ENCODE measurements around the gene SACS. TPM values are rescaled to one million over a fixed set of nuclear protein-coding genes. Genes with fewer than 3 reads are reported as not detected.

Gene SACS, protein sequence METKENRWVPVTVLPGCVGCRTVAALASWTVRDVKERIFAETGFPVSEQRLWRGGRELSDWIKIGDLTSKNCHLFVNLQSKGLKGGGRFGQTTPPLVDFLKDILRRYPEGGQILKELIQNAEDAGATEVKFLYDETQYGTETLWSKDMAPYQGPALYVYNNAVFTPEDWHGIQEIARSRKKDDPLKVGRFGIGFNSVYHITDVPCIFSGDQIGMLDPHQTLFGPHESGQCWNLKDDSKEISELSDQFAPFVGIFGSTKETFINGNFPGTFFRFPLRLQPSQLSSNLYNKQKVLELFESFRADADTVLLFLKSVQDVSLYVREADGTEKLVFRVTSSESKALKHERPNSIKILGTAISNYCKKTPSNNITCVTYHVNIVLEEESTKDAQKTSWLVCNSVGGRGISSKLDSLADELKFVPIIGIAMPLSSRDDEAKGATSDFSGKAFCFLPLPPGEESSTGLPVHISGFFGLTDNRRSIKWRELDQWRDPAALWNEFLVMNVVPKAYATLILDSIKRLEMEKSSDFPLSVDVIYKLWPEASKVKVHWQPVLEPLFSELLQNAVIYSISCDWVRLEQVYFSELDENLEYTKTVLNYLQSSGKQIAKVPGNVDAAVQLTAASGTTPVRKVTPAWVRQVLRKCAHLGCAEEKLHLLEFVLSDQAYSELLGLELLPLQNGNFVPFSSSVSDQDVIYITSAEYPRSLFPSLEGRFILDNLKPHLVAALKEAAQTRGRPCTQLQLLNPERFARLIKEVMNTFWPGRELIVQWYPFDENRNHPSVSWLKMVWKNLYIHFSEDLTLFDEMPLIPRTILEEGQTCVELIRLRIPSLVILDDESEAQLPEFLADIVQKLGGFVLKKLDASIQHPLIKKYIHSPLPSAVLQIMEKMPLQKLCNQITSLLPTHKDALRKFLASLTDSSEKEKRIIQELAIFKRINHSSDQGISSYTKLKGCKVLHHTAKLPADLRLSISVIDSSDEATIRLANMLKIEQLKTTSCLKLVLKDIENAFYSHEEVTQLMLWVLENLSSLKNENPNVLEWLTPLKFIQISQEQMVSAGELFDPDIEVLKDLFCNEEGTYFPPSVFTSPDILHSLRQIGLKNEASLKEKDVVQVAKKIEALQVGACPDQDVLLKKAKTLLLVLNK (N-terminal part only)
- total RNA-seq, result 13.3 and 19.7 TPM in 2 replicates

DNA sequence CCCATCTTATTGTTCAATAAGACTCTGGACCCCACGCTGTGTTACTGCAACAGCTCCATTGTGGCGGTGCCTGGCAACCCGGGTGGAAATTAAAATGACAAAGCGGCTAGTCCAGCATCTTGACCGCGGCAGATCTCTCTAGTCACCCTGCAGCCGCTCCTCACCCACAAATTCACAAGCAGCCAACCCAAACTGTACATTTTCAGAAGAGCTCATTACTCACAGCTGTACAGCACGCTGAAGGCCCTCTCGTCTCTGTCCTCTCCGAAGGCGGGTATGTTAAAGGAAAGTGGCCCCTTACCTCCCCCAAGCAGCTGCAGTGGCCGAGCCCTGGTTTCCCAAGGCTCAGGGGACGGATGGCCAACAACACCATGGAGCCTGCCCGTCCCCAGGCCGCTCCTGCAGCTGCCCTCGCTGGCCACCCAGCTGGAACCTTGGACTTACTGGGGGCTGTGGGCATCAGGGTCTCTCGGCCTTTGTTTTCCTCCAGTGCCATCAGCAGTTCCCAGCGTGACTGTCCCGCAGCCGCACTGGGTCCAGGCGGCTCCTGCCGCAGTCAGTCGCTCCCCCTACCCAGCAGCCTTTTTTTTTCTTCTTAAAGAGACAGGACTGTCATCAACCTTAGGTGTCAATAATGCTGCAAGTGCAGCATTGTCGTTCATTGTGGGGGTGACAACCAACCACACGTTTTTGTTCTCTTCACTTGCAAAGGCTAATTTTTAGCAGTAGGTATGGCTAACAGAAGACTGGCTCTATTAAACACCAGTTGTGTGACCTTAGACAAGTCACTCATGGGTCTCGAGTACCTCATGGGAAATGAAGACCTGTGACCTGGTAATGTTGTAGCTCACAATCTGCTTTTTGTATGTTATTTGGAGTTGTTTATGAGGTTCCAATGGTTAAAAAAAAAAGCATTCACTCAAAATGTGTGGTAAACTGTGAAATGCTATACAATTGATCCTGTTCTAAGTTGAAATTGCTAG, at the start of gene SACS:
TSS of gene SACS (minus strand) at position 532 of the 983 bp plus-strand sequence. CDS start 22,463 bp downstream, outside the sequence.

Other genes with a start within 250 kb of the SACS start
- gene TNFRSF19, start 136.7 kb upstream of the SACS start, total RNA-seq, result 2.3 and 2.7 TPM in 2 replicates